Upper lobe of left lung (tissue), 4 donors: ENCODE results near the gene DMC1.

Experiments
- EP300 ChIP-seq, 4 donors: sonication (generic); formaldehyde crosslinking; IDR thresholded peaks; one replicate each; pipeline ENCODE4 v1.5.1; 2017; ENCODE audit warnings: antibody characterized with exemption in 4 of 4, control low read depth in 2 of 4
- POLR2A ChIP-seq, 4 donors: fragments of 450-650 bp; IDR thresholded peaks; one replicate each; pipeline ENCODE4 v1.5.1; 2016 to 2017; ENCODE audit warnings: antibody characterized with exemption in 4 of 4, mild to moderate bottlenecking in 2 of 4
- POLR2AphosphoS5 ChIP-seq, 2 donors: sonication (generic); formaldehyde crosslinking; IDR thresholded peaks; one replicate each; pipeline ENCODE4 v1.5.1; 2017; ENCODE audit warnings: antibody characterized with exemption in 2 of 2
- TF ChIP-seq, protein P1 (sequence below), 6 experiments: fragments of 450-650 bp in 4 of 6; fragments of 200-600 bp in 2 of 6; sonication (generic) in 2 of 6; IDR thresholded peaks; one replicate each; pipeline ENCODE4 v1.5.1; 2016 to 2019; ENCODE audit warnings: antibody characterized with exemption in 6 of 6

DNA sequence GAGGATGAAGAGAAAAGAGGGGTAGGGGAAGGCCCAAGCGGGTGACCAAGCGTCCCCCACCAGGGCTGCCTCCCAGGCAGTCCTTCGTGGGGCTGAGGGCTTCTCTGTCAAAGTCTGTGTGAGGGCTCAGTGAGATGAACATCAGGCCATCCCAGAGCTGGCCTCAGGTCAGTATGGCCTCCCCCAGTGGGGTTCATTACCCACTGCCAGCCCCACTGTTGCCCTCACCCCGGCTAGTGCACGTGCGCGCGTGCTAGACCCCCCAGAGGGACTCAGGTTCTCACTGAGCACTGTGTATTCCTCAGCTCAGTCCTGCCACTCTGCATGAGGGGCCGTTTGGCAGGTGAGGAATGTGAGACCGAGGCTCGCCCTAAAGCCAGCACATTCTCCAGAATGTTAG, 98.7 kb downstream of the DMC1 start:
- no peak for TF ChIP-seq EP300 (IDR thresholded peaks at IDR 0.05)
- TF ChIP-seq, protein P1, sequence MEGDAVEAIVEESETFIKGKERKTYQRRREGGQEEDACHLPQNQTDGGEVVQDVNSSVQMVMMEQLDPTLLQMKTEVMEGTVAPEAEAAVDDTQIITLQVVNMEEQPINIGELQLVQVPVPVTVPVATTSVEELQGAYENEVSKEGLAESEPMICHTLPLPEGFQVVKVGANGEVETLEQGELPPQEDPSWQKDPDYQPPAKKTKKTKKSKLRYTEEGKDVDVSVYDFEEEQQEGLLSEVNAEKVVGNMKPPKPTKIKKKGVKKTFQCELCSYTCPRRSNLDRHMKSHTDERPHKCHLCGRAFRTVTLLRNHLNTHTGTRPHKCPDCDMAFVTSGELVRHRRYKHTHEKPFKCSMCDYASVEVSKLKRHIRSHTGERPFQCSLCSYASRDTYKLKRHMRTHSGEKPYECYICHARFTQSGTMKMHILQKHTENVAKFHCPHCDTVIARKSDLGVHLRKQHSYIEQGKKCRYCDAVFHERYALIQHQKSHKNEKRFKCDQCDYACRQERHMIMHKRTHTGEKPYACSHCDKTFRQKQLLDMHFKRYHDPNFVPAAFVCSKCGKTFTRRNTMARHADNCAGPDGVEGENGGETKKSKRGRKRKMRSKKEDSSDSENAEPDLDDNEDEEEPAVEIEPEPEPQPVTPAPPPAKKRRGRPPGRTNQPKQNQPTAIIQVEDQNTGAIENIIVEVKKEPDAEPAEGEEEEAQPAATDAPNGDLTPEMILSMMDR (IDR thresholded peaks at IDR 0.05) = no peak
- no peak for TF ChIP-seq POLR2A (IDR thresholded peaks at IDR 0.05)
- no peak for TF ChIP-seq POLR2AphosphoS5 (IDR thresholded peaks at IDR 0.05)
